HG02763 (cell line): ENCODE measurements around the gene RUNX2.

Experiments used
- ATAC-seq: cut with Tn5 transposase; IDR thresholded peaks from one replicate; pipeline ENCODE4 v1.9.1; 2021; ENCODE audit warnings: mild to moderate bottlenecking, moderate library complexity; ENCODE audit not compliant: unreplicated experiment

Gene RUNX2

DNA sequence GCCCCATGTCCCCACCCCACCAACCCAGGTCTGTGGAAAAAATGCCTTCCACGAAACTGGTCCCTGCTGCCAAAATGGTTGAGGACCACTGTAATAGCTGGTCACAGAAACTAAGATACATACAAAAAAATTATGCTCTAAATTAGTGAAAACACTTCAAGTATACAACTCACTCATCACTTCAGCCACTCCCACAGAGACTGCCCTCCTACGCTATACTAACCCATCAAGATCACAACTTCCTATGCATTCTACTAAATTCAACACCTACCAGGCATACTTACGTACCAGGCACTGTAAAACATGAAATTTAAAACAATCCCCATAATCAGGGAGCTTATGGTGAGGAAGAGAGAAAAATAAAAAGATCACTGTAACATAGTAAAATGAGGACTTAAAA lies 22.9 kb downstream of the RUNX2 start:
- no peak for ATAC-seq

GRCh38 chr6:45351667-45352066 lies 23.5 kb downstream of the RUNX2 start:
- ATAC-seq = no peak

DNA sequence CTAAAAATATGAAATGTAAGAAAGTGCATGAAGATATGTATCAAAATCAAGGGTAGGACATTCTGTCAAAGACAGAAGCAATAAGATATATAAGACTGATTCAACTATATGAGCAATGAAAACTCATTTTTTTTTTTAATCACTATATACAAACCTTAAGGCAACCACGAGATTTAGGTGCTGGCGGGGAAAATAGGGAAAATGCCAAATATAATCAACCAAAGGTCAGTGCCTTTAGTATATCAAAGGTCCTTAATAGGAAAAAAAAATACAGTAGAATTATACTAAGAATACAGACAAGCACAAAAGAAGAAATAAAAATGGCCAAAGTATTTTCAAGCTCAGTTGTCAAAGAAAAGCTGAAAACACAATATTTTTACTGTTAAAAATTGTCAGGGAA lies 25.5 kb downstream of the RUNX2 start:
- no peak for ATAC-seq

- no peak for ATAC-seq
Observed at GRCh38 chr6:45364466-45364865, 36.3 kb downstream of the RUNX2 start.

DNA sequence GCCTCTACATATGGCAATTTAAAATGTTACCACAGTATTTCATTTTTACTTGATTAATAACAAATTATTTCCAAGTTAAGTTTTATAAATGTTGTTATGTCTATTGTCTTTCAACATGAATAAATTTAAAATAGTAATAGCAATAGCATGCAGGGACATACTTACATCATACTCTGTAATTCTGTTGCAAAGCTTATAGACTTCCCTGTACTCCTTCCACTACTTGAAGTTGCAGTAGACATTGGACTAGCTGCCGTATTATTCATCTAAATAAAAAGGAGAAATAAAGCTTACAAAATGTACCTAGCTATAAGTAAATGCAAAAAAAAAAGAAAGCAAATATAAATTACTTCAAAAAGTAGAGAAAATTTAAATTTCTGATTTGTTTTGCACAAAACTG lies 36.9 kb downstream of the RUNX2 start:
- no peak for ATAC-seq

DNA sequence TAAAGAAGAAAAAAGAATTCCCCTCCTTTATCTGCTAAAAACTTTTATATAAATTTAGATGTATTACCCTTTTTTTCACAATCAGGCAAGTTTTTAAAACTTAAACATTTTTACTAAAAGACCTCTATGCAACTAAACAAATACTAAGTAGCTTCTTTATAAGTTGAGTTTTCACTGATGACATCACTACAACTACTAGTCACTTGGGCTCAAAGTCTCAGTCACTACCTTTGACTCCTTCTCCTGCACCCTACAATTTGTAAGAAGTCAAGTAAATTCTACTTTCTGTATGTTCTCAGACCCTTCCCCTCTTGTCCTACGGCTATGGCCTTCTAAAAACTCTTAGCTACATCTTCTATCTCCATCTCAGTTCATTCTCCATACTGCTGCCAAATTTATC lies 38.4 kb downstream of the RUNX2 start:
- ATAC-seq = no peak

GRCh38 chr6:45367999-45368398 lies 39.9 kb downstream of the RUNX2 start:
- ATAC-seq = no peak

DNA sequence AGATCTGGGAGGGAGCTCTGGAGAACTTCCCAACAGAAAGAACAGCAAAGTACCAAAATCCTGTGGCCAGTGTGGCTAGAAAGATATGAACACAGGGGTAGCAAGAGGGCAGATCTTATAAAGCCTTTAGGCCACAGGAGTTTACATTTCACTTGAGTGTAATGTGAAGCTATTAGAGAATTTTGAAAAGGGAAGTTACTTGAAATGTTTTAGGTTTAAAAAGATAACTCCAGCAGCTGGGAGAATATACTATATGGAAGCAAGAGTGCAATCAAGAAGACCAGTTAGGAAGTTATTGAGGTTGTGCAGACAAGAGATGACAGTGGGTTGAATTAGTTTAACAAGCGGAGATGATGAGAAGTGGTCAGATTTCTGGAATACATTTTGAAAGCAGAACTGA lies 41.7 kb downstream of the RUNX2 start:
- ATAC-seq = no peak

DNA sequence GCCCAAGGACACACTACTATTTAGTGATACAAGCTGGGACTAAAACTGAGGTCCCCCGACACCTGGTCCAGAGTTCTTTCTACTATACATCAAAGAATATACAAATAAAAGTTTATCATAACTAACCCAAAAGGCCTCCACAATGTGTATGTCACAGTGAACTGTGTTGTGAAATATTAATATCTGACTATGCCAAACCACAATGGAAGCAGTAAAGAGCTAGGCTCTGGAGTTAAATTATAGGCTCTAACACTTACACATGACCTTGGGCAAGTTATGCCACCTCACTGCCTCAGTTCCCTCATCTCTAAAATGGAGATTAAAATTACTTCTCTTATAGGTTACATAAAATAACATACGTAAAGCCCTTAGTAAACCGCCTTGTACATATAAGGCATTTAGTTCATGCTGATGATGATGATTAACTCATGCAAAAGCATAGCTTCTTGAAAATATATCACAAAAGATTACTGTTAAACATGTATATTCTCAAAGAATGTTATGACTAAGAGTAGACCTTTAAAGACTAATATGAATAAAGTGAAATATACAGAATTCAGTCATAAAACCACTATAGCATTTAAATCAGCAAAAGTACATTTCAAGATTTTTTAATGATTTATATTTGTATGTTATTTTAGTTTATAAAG lies 43.9 kb downstream of the RUNX2 start:
- ATAC-seq = no peak

DNA sequence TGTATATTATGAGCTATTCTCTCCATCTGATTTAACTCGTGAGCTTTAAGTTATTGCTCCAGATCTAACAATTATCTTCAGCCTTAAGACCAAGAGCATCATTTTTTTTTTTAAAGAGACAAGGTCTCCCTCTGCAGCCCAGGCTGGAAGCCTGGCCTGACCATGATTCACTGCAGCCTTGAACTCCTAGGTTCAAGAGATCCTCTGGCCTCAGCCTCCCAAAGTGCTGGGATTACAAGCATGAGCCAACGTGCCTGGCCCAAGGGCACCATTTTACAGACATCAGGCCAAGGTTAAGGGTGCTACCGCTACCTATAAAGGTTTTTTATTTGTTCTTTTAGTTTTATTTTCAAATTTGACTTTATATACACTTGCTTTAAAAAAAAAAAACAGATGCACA lies 47.3 kb downstream of the RUNX2 start:
- no peak for ATAC-seq

DNA sequence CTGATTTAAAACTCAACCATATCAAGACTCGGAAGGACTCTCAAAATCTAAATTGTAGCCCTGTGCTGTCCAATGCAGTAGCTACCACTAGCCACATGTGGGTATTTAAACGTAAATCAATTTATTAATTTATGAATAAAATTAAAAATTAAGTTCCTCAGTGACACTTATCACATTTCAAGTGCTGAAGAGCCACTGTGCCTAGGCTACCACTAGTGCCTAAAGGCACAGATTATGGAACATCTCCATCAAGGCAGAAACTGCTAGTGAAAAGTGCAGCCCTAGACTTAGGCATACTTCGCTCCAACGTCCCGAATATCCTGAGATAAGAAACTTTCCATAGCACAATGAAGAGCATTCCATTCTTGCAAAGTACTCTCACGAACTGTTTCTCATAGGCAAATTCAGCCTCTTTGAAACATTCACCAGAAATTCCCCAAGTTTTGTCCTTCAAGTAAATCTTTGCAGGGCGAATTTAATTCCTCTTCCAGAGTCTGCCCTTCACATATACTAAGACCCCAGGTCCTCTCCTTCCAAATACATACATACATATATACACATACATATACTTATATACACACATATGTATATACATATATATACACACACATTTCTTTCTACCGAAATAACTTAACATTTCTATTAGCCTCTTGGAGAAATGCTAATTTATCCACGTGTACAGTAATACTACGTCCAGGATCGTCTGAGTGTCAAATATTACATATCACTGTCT lies 48.3 kb downstream of the RUNX2 start:
- ATAC-seq = no peak

DNA sequence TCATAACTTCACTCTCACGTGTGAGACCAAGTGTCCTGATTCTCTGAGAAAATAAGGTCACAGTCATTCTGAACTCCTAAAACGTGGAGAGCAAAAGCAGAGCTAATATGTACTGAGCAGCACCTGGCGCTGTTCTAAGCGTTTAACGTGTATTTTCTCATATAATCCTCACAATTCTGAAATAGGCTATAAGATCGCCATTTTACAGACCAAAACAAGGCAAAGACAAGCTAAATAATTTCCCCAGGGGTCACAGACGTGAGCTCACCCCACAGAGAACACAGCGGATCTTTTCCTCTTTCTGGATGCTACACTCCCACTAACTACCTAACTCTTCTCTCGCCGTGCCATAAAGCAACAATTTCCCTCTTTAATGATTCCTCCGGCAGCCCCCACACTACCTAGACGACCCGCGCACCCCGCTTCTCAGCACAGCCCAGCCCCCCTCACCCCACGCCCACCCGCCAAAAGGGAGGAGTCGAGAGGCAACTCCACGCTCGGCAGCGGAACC lies 49.0 kb downstream of the RUNX2 start:
- peak; percentile 2 for ATAC-seq

GRCh38 chr6:45377554-45378333 lies 49.6 kb downstream of the RUNX2 start, which contains the start of gene SUPT3H:
SUPT3H (minus strand) TSS chr6:45377934.
- ATAC-seq = peak; percentile 93

GRCh38 chr6:45378334-45378926 lies 50.3 kb downstream of the RUNX2 start:
- ATAC-seq = peak; percentile 27

DNA sequence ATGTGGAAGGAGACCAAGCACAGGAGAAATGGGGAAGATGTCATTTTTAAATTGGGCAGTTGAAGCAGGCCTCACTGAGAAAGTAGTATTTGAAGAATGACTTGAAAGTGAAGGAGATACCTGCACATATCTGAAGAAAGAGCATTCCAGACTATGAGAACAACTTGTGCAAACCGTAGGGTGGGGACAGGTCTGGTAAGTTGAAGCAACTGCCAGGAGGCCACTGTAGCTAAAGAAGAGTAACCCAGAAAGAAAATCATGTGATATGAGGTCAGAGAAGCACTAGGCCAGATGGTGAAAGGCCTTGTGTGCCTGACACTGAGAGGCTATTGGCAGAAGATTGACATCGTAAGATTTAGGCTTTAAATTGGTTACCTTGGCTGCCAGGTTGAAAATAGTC lies 54.3 kb downstream of the RUNX2 start:
- ATAC-seq = no peak

GRCh38 chr6:45386501-45386900 lies 58.4 kb downstream of the RUNX2 start:
- no peak for ATAC-seq

- ATAC-seq = no peak
Observed at GRCh38 chr6:45387236-45387635, 59.1 kb downstream of the RUNX2 start.

GRCh38 chr6:45388328-45388727 lies 60.2 kb downstream of the RUNX2 start:
- ATAC-seq = no peak

DNA sequence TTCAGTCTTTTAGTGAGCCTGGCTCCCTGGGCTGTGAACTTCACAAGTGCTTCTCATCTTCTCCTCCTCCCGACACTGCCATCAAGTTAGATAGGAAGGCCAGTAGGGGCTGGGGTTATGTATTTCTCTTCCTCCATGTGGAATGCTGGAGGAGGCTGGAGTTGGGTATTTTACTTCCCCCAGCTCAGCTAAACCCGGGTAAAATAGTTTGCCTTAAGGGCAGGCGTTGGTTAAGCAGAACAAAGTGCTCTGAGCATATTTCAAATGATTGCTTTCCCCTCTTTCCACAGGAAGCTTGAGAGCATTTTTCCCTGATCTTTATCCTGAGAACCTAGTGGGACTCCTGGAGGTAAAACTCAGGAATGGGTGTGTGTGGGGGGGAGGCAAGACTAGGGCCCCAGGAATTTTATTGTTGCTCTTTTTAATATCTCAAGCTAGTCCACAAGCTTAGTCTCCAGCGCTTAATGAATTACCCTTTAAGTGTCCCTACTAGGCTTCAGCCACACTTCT lies 66.5 kb downstream of the RUNX2 start:
- no peak for ATAC-seq

GRCh38 chr6:45398075-45398813 lies 70.1 kb downstream of the RUNX2 start:
- no peak for ATAC-seq
